Hepatocyte (in vitro differentiated cells): ENCODE results near the gene MAGI3. TPM values are rescaled to one million over a fixed set of nuclear protein-coding genes. Genes with fewer than 3 reads are reported as not detected.

Source experiments
- DNase-seq: peaks from one replicate; pipeline ENCODE4 v3.0.0-alpha.2; 2016; ENCODE audit warnings: low spot score
- H2AFZ ChIP-seq: fragments of 200-600 bp; sonication (generic); 2 replicates; pipeline ENCODE4 v1.6.0; 2016; ENCODE audit warnings: antibody characterized with exemption, mild to moderate bottlenecking
- H3K27ac ChIP-seq: fragments of 200-600 bp; sonication (generic); 2 replicates; pipeline ENCODE4 v1.5.1; 2016; ENCODE audit warnings: mild to moderate bottlenecking
- H3K27me3 ChIP-seq: fragments of 200-600 bp; sonication (generic); 2 replicates; pipeline ENCODE4 v1.6.1; 2016
- H3K36me3 ChIP-seq: fragments of 200-600 bp; sonication (generic); replicated peaks from 2 replicates; pipeline ENCODE4 v1.5.1; 2016; ENCODE audit warnings: low read depth; ENCODE audit not compliant: insufficient read depth
- H3K4me1 ChIP-seq: fragments of 200-600 bp; sonication (generic); 2 replicates; pipeline ENCODE4 v1.5.1; 2016; ENCODE audit warnings: mild to moderate bottlenecking, moderate library complexity; ENCODE audit not compliant: insufficient read depth
- H3K4me2 ChIP-seq: fragments of 200-600 bp; sonication (generic); 2 replicates; pipeline ENCODE4 v1.6.0; 2016
- H3K4me3 ChIP-seq: fragments of 200-600 bp; sonication (generic); 2 replicates; pipeline ENCODE4 v1.5.1; 2016; ENCODE audit warnings: mild to moderate bottlenecking
- H3K79me2 ChIP-seq: fragments of 200-600 bp; sonication (generic); 2 replicates; pipeline ENCODE4 v1.6.0; 2017; ENCODE audit warnings: mild to moderate bottlenecking
- H3K9me2 ChIP-seq: fragments of 200-600 bp; sonication (generic); replicated peaks from 2 replicates; pipeline ENCODE4 v1.6.0; 2017; ENCODE audit warnings: mild to moderate bottlenecking; ENCODE audit not compliant: insufficient read depth
- H3K9me3 ChIP-seq: fragments of 200-600 bp; sonication (generic); 2 replicates; pipeline ENCODE4 v1.5.1; 2016; ENCODE audit warnings: low read depth, mild to moderate bottlenecking
- H4K20me1 ChIP-seq: fragments of 200-600 bp; sonication (generic); 2 replicates; pipeline ENCODE4 v1.6.0; 2016; ENCODE audit warnings: mild to moderate bottlenecking; ENCODE audit not compliant: insufficient read depth, poor library complexity, severe bottlenecking
- CTCF ChIP-seq: fragments of 200-600 bp; sonication (generic); IDR thresholded peaks from 2 replicates; pipeline ENCODE4 v1.5.1; 2016; ENCODE audit warnings: antibody characterized with exemption, mild to moderate bottlenecking; ENCODE audit not compliant: poor library complexity
- EZH2 ChIP-seq: fragments of 200-600 bp; sonication (generic); IDR thresholded peaks from 2 replicates; pipeline ENCODE4 v1.6.1; 2016; ENCODE audit warnings: antibody characterized with exemption, mild to moderate bottlenecking, borderline replicate concordance
- EZH2phosphoT487 ChIP-seq: fragments of 200-600 bp; sonication (generic); IDR thresholded peaks from one replicate; pipeline ENCODE4 v1.6.1; 2018; ENCODE audit warnings: antibody characterized with exemption, mild to moderate bottlenecking, low read depth, moderate library complexity; ENCODE audit not compliant: unreplicated experiment, severe bottlenecking
- WGBS: methylation state at CpG from one replicate; pipeline ENCODE4 v1.1.6; 2016; ENCODE audit warnings: low lambda C conversion rate; ENCODE audit errors: missing lambda C conversion rate; 5-methylcytosine and 5-hydroxymethylcytosine counted together
- polyA plus RNA-seq: library from polyadenylated mRNA; unstranded; fragments of >200 nt; fragmentation: Nextera tagmentation; extraction: Ambion mirVana; gene quantifications from 2 replicates; pipeline ENCODE4 v1.2.1, GENCODE V29; 2016
- total RNA-seq: library from RNA; depleted of rRNA; stranded (reverse); fragments of >200 nt; gene quantifications from 2 replicates; pipeline ENCODE4 v1.2.3, GENCODE V29; 2014

Gene MAGI3
- total and polyA plus RNA-seq, 2 experiments from 2014 or later: 15.9 to 22.4 TPM

- no peaks in the 10 kb centered on the region for H3K4me1 ChIP-seq
- H3K9me2 ChIP-seq: no peaks in the 10 kb centered on the region
- WGBS: 97% methylated on average over 4 of the region's 4 CpGs
- H3K27ac ChIP-seq: no peak overlapping the region
- H4K20me1 ChIP-seq: no peaks in the 10 kb centered on the region
- TF ChIP-seq EZH2: no peak
- no peak for TF ChIP-seq EZH2phosphoT487
- TF ChIP-seq CTCF: no peak
- H3K4me3 ChIP-seq: no peak overlapping the region
- no peak overlapping the region for H2AFZ ChIP-seq
- peaks cover 6% of the 10 kb centered on the region for H3K9me3 ChIP-seq
- no peaks in the 10 kb centered on the region for H3K27me3 ChIP-seq
- DNase-seq: no peak
- no peaks in the 10 kb centered on the region for H3K36me3 ChIP-seq
- no peak overlapping the region for H3K4me2 ChIP-seq
- no peaks in the 10 kb centered on the region for H3K79me2 ChIP-seq
Measured at GRCh38 chr1:113692824-113693431, 302.6 kb downstream of the MAGI3 start.

- Histone ChIP-seq H3K27ac (no peak overlapping the region), H2AFZ (no peak overlapping the region), H3K36me3 (no peaks in the 10 kb centered on the region), H3K4me3 (no peak overlapping the region), H3K9me2 (no peaks in the 10 kb centered on the region), H3K79me2 (no peaks in the 10 kb centered on the region), H4K20me1 (no peaks in the 10 kb centered on the region), H3K9me3 (peaks cover 6% of the 10 kb centered on the region), H3K27me3 (no peaks in the 10 kb centered on the region), H3K4me1 (no peaks in the 10 kb centered on the region), H3K4me2 (no peak overlapping the region)
- no peak for DNase-seq
- TF ChIP-seq EZH2phosphoT487: no peak
- no peak for TF ChIP-seq CTCF
- TF ChIP-seq EZH2: no peak
Measured at GRCh38 chr1:113694910-113695309, 304.6 kb downstream of the MAGI3 start.

GRCh38 chr1:113701429-113701828, 311.1 kb downstream of the MAGI3 start:
- H3K9me3 ChIP-seq: no peaks in the 10 kb centered on the region
- no peak overlapping the region for H3K4me2 ChIP-seq
- TF ChIP-seq CTCF (no peak), EZH2phosphoT487 (no peak), EZH2 (no peak)
- no peaks in the 10 kb centered on the region for H3K9me2 ChIP-seq
- no peak overlapping the region for H2AFZ ChIP-seq
- H3K79me2 ChIP-seq: no peaks in the 10 kb centered on the region
- H3K4me1 ChIP-seq: no peaks in the 10 kb centered on the region
- no peaks in the 10 kb centered on the region for H3K36me3 ChIP-seq
- no peak for DNase-seq
- no peaks in the 10 kb centered on the region for H3K27me3 ChIP-seq
- H3K27ac ChIP-seq: no peak overlapping the region
- WGBS: 93% methylated on average over 3 of the region's 3 CpGs
- no peaks in the 10 kb centered on the region for H4K20me1 ChIP-seq
- no peak overlapping the region for H3K4me3 ChIP-seq
